Activated CD4-positive, CD25-positive, alpha-beta regulatory T cell treated with anti-CD3 and anti-CD28 coated beads, Interleukin-2, amount 50 U/mL, for 72 hours (primary cell): ENCODE data around the gene SLC7A10.
"Not testable (repeated sequence)": the region's sequence is repeated elsewhere in the genome, so short reads cannot be mapped to it uniquely, and the experiment has no call there.

Experiments
- DNase-seq: peaks from one replicate; pipeline ENCODE4 v3.0.0; 2021

SLC7A10 gene

GRCh38 chr19:33236696-33237390, 11.2 kb upstream of the SLC7A10 start:
- no peak for DNase-seq

GRCh38 chr19:33235996-33236350, 10.3 kb upstream of the SLC7A10 start:
- DNase-seq: no peak

- DNase-seq: peak; percentile 88
Measured at GRCh38 chr19:33235269-33235995, 9.8 kb upstream of the SLC7A10 start.

GRCh38 chr19:33234736-33235135, 9.1 kb upstream of the SLC7A10 start:
- no peak for DNase-seq

- no peak for DNase-seq
Measured at GRCh38 chr19:33234092-33234491, 8.4 kb upstream of the SLC7A10 start.

- DNase-seq: no peak
Measured at GRCh38 chr19:33233056-33233873, 7.6 kb upstream of the SLC7A10 start.

- no peak for DNase-seq
Measured at GRCh38 chr19:33232656-33233055, 7.0 kb upstream of the SLC7A10 start.

GRCh38 chr19:33231511-33231910, 5.9 kb upstream of the SLC7A10 start:
- DNase-seq: no peak

GRCh38 chr19:33229962-33230361, 4.3 kb upstream of the SLC7A10 start:
- DNase-seq: no peak

- no peak for DNase-seq
Measured at GRCh38 chr19:33227870-33228599, 2.4 kb upstream of the SLC7A10 start.

GRCh38 chr19:33227242-33227650, 1.6 kb upstream of the SLC7A10 start:
- DNase-seq: no peak

- no peak for DNase-seq
Measured at GRCh38 chr19:33226550-33227241, 1.0 kb upstream of the SLC7A10 start.

GRCh38 chr19:33224694-33225457, 774 bp downstream of the SLC7A10 start:
- DNase-seq: no peak

- not testable (repeated sequence) for DNase-seq
Measured at GRCh38 chr19:33222255-33222654, 3.4 kb downstream of the SLC7A10 start.

GRCh38 chr19:33221638-33222037, 4.0 kb downstream of the SLC7A10 start:
- no peak for DNase-seq

- no peak for DNase-seq
Measured at GRCh38 chr19:33220735-33221134, 4.9 kb downstream of the SLC7A10 start.

- no peak for DNase-seq
Measured at GRCh38 chr19:33220115-33220514, 5.5 kb downstream of the SLC7A10 start.

GRCh38 chr19:33219261-33219815, 6.3 kb downstream of the SLC7A10 start:
- DNase-seq: no peak

GRCh38 chr19:33217881-33218280, 7.8 kb downstream of the SLC7A10 start:
- no peak for DNase-seq

GRCh38 chr19:33216198-33216830, 9.3 kb downstream of the SLC7A10 start:
- no peak for DNase-seq
